Measurements from ENCODE around the gene RSPH6A.

RSPH6A gene

DNA sequence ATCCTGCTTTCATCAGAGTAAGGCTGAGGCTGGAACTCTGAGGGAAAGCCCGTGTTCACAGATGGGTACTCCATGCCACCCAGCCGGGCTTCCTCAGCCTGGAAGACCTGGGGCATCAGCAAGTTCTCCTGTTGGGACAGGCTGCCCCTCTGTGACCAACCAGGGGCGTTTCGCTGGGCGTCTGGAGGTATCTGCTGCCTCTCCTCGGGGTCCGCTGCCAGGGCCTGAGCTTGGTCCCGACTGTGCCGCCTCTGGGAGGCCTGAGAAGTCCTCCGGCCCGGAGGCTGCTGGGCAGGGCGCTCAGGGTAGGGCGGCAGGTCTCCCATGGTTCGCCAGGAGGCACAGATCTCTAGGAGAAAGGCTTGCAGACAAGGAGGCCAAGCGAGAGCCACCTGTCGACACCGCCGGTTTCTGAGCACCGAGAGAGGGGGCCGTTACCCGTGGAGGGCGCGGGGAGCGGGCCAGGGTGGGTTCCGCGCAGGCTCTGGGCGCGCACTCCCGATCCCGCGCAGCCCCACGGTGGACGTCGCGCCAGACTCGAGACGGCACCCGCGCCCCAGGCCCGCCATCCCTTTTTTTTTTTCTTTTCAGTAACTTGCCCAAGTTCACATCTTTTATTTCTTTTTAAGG is at the start of gene RSPH6A:
TSS of gene RSPH6A (minus strand) at position 458 of the 630 bp plus-strand sequence. CDS start at position 326, 132 bp downstream.
- no peak for DNase-seq

DNA sequence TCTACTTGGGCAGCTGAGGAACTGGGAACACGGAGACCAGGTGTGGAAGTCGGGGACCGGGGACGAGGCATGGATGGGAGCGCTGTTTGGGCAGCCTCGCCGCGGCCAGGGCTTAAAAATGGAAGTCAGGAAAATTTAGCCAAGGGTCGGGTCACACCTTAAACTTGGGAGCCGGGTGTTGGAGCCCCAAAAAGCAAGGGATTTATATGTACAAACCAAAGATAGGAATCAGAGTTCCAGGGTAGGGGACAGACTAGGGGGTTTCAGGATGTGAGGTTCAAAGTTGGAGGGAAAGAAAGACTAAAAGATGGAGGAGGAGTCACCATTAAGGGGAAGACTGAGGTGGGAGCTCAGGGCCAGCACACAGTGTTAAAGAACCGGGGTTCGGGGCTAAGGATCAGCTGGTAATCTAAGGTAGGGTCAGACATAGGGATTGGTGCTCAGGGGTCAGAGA is 49.5 kb upstream of the RSPH6A start:
- DNase-seq = no peak

DNA sequence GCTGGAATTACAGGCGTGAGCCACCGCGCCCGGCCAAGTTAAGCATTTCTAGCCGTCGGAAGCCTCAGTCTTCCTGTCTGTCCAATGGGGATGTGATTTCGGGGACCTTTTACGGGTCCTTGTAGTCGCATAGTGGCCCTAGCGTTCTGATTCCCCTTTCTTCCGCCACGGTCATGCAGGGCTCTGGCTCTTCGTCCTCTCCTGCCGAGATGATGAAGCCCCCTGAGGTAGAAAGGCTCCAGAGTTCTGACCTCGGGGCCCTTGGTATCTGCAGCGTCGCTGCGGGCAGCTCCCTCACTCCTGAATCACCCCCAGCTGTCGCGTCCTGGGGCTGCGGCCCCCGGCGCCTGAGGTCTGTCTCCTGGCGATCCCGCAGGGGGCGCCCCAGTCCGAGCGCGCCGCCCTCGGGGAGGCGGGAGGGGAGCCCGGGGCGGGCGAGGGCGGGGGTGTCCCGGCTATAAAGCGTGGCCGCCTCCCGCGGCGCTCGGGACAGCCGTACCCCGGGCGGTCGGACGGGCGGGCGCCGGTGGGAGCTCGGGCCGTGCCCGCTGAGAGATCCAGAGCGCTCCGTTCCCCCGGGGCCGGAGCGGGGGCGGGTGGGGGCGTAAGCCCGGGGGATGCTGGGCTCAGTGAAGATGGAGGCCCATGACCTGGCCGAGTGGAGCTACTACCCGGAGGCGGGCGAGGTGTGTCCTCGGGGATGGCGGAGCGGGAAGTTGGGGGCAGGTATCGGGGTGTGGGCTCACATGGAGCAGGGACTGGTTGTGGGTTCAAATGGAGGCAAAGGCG is 48.9 kb upstream of the RSPH6A start, which contains the start of gene FOXA3:
TSS of gene FOXA3 (plus strand) at position 487 of the 789 bp plus-strand sequence. CDS start at position 618, 131 bp downstream.
- peak; percentile 69 for DNase-seq

DNA sequence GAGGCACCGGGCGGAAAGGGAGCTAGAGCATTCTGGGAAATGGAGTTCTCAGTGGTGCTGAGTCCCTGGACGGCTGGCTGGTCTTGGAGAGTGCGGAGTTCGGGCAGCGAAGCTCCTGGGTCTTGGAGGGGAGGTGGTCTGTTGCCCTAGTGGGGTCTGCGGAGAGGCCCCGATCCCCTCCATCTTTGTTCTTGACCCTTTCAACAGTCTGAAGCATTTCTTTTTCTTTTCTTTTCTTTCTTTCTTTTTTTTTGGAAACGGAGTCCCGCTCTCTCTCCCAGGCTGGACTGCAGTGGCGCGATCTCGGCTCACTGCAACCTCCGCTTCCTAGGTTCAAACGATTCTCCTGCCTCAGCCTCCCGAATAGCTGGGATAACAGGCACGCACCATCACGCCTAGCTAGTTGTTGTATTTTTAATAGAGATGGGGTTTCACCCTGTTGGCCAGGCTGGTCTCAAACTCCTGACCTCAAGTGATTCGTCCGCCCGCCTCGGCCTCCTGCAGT is 48.3 kb upstream of the RSPH6A start:
- no peak for DNase-seq

DNA sequence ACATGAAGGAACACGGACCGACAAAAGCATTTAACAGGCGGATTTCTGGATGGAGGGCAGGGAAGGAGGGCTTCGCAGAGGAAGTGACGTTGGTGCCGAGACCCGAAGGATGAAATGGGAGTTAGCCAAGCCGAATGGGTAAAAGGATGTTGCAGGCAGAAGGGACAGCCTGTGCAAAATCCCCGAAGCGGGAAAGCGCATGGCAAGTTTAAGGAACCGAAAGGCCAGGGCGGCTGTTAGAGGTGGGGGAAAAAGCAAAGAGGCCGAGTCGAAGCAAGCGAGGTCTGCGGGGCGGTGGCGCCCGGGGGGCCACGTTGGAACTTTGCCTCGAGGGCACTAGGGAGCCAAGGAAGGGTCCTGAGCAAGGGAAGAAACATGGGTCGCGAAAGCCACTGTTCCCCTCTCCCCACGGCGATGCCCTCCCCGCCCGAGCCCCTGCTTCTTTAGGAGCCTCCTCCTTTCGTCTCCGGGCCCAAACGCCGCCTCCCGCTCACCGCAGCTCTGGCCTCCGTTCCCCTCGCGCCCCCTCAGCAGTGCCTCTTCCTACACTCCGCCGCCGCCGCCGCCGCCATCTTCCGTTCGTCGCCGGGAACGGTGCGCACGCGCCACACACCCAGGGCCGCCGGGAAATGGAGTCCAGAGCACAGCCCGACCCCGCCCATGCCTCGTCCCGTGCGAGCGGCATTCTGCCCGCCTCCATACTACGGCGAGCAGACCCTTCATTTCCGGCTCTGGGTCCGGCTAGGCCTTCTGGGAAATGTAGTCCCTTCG is 47.6 kb upstream of the RSPH6A start, which contains the start of gene SYMPK:
TSS of gene SYMPK (minus strand) at position 584 of the 771 bp plus-strand sequence. CDS start 8,652 bp downstream, outside the sequence.
- DNase-seq = peak; percentile 96

DNA sequence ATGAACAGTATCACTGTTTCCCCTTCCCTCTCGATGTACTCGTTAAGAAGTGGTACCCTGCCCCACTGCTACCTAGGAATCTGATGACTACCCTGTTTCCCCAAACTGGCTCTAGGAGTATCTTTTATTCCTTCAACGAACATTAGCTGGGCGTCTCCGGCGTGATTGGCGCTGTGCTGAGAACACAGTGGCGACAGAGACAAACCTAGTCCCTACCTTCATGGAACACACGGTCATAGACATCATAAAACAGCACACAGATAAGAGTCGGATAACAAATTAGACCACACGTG is 47.1 kb upstream of the RSPH6A start:
- DNase-seq = no peak

DNA sequence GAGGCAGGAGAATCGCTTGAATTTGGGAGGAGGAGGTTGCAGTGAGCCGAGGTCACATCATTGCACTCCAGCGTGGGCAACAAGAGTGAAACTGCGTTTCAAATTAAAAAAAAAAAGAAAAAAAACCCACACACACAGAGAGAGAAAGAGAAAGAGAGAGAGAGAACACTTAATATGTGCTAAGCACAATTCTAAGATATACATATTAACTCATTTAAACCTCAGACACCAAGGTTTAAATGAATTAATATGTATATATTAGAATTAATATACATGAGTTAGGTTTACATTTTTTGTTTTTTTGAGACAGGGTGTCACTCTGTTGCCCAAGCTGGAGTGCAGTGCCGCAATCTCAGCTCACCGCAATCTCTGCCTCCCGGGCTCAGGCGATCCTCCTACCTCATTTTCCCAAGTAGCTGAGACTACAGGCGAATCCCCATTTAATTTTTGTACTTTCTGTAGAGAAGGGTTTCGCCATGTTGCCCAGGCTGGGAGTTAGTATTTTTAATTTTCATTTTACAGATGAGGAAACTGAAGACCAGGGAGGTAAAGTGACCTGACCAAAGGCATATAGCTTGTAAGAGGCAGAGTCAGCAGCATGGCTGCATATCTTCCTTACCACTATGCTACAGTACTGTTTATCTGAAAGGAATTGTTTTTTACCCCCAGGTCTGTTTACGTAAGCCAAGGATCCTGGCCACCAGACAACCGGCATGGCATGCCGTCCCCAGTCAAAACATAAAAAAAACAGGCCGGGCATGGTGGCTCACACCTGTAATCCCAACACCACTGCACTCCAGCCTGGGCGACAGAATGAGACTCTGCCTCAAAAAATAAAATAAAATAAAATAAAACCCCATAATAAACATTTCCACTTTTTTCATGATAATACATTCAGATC is 45.5 kb upstream of the RSPH6A start:
- DNase-seq = no peak

DNA sequence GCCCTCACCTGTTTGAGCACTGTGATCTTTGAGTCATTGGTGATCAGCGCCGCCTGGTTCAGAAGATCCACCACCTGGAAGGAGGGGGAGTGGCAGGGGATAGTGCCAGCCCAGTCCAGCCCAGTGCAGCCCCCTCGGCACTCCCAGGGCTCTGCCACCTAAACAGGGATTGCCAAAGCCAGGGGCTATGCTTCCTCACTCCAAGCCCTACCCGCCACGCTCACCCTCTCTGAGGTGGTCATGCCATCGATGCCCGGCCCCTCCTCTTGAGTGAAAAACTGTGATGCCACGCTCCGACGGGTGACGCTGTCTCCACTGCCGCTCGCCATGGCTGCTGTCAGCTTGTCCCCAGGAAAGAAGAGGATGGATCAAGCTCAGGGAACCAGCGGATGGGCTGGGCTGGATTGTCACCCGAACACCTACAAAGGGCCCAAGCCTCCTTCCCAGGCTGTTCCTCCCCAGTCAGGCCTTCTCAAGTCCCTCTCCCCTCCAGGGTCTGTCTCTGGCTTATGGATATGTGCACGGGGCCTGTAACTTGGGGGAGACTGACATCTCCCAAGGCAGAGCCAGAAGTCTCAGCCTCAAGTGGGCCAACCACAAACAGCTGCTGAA is 39.2 kb upstream of the RSPH6A start:
- no peak for DNase-seq

DNA sequence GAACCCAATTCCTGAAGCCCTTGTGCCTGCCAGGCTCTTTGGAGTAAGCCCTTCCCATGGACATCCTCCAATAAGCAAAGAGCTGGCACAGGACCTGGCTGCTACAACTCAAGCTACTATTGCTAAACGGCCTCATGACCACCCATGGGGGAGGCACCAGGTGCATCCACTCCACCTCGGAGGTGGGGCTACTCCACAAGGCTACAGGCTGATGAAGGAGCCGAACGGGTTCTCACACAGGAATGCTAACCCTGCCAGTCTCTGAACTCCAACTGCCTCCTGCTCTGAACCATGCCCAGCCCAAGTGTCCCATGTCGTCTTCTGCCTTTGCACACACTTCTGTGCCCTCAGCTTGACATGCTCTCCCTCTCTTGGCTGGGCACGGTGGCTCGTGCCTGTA is 37.9 kb upstream of the RSPH6A start:
- no peak for DNase-seq

DNA sequence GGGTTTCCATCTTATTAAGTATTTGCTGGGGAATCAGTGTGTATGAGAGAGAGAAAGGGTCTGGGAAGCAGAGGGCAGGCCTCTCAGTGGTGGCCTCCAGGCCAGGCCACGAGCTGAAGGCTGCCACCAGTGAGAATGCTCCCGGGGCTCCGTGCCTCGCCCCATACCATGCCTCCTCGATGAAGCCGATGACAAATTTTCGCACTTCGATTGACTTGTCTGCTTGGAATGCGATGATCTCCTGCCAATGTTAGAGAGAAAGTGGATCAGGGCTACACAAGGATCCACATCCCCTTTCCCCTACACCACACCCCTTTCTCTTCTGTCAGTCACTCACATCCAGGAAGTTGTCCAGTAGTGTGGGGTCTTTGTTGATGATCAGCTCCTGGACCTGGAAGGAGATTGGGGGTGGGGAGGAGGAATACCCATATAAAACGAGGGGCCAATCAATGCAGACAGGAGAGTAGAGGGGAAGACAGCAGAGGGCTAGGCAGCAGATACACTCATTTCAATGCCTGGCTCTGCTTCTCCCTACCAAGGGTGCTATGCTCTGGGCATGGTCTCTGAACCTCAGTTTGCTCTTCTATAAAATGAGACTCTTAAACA is 37.1 kb upstream of the RSPH6A start:
- DNase-seq = no peak

DNA sequence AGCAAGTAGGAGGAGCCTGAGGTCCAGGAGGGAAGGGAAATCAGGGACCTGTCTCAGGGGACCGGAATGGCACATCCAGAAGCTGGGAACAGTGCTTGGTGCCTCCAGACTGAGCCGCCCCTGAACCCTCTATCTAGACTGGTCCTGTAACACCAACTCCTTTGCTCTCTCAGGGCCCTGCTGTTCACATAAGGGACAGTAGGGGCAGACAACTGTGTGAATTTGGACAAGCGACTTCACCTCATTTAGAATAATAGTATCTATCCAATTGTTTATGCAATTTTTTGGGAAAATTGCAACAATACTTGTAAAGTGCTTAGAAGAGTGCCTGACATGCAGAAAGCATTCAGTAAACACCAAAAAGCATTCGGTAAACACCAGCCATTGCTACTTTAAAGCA is 33.8 kb upstream of the RSPH6A start:
- DNase-seq = peak; percentile 10

DNA sequence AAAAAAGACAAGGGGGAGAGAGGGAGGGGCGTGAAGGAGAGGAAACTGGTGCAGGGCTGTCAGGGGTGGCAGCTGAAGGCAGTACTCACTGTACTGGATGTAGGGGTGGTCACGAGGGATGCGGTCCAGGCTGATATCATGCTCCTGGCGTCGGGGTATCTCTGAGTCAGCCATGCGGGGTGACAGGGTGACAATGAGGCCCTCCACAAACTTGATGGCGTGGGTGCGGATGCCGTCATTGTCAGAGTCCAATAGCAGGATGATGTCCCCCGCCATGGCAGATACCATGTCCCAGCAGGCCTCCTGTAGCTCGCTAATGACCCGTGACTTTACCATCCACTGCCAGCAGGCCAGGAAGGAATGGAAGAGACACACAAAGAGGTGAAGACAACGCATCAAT is 32.6 kb upstream of the RSPH6A start:
- no peak for DNase-seq

DNA sequence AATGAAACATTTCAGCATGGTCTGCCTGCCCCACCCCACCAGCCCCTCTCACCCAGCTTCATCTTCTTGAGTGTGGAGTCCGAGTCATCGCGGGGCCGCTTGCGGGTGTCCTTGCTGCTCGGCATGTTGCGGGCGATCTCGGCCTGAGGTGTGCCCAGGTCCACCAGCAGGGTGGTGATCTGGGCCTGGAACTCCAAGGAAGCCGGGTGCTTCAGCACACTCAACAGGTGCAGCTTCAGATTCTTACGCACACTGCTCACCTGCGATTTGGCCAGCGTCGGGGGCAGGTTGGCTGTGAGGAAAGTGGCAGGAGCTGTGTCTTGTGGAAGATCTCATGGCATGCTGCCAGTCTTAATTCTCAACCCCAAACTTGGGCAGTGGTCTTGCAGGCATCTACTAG is 27.1 kb upstream of the RSPH6A start:
- DNase-seq = no peak

DNA sequence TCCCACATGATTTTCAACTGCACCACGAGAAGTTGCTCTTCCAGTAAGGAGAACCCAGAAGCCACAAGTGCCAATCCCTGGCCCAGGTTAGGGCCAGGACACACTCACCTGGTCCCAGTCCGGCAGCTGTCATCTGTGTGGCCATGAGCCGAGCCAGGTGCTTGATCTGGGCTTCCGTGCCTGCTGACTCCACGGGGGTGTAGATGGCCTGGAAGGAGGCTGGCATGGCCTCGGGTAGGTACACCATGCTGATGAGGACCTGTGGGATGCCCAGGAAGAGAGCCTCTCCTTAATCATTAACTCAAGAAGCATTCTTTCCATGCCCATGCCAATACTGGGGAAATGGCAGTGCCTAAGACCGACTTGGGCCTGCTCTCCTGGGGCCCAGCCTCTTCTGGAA is 19.9 kb upstream of the RSPH6A start:
- no peak for DNase-seq

DNA sequence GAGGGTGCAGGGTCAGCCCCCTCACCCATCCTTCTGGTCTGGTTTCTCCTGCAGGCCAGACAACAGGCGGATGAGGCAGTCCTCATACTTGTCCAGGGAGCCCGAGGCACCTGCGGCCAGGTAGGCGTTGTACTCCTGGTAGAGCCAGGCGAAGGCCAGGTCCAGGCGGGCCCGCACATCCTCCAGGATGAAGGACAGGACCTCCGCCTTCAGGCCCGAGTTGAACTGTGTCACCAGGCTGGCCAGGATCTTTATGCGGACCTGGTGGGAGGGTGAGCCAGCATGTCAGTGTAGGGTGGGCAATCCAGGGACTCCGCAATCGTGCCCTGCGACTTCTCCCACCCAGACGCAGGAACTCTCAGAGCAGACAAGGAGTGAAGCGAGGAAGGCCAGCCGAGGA is 13.8 kb upstream of the RSPH6A start:
- no peak for DNase-seq

DNA sequence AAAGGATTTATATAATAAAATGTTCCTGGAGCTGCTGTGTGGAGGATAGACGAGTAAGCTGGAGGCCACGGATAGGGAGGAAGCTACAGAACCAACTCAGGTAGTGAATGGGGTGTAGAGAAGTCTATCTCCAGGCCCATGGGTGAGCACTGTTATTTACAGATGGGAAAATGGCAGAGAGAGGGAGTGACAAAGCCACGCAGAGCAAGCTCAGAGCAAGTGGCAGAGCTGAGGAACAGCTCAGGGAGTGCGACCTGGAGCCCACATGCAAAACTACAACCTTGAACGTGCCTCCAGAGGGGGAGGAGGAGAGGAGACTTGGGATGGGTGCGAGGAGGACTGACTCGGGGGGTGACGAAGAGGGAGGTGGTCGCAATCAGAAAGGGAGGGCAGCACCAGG is 13.4 kb upstream of the RSPH6A start:
- DNase-seq = no peak

DNA sequence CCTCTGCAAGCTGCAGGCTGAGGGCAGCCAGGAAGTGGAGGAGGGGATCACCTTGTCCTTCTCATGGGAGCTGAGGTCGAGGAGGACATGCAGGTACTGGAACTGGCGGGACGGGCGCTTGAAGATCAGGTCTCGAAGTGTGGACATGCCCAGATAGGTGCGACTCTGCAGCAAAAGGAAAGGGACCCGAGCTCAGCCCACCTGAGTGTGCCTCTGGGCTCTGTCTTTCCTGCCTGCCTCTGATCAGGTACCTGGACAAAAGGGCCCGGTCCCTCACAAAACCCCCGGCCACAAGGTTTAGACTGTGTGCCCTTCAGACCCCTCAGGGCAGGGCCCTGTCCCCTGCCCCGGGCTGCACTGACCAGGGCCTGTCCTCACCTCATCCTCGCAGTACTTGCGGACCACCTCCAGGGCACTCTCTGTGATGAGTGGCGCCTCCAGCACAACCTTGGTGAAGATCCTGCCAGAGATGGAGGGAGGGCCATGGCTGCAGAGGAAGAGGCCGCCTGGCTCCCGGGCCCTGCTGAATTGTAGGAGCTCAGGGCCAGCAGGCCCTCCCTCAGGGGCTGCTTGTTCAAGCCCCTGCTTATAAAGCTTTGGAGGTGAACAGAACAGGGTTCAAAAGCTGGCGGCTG is 12.5 kb upstream of the RSPH6A start:
- DNase-seq = no peak

DNA sequence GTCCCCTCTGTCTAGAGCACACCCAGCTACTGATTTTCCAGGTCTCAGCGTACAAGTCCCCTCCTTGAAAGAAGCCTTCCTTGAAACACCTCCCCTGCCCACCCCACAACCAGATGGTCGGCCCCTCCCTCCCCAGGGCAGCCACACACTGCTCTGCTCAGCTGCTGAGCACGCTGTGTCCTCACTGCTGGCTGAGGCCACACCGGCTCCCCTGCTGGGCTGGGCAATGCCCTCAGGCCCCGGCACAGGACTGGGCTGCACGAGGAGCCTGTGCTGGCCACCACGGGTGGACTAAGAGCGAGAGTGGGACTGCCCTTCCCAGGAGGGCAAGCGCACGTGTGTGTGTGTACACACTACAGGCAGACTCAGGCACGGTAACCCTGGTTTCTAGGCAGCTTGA is 11.8 kb upstream of the RSPH6A start:
- DNase-seq = no peak

DNA sequence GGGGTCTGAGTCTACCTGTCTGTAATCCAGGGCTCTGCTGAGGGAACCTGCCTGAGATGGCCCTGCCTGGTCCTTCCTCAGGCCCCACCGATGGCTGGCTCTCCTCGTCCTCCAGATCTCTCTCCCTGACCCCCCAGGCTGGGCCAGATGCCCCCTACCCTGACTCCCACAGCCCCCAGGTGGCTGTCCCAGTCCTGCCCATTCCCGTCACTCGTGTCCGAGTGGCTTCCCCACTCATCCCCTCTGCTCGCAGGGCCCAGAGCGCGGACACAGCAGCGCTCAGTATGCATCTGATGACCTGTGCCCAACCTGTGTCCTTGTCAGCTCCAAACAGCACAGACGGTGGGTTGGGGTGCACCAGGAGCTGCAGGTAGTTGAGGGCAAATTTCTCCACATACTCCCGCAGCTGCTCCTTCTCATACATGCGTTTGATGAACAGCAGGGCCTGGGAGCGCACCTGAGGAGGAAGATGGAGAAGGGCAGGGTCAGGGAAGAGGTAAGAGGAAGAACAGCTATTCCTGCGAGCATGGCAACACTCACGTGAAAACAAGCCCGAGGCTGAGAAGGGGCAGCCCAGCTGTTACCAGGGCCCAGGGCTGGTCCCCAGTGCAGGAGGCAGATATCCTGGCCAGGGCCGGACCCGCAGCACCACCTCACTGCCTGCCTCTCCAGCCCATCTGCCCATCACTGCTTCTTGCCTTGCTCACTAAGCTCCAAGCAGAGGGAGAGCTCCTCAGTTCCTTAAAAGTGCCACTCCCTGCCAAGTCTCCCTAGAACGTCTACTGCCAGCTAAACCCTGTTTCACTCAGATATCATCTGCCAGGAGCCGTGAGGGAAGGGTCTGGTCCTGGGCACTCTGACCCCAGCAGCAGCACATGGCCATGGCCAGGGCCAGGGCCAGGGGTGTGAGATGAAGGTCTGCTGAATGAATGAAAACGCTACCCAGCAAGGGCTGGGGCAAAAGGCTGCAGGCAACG is 11.1 kb upstream of the RSPH6A start:
- no peak for DNase-seq

DNA sequence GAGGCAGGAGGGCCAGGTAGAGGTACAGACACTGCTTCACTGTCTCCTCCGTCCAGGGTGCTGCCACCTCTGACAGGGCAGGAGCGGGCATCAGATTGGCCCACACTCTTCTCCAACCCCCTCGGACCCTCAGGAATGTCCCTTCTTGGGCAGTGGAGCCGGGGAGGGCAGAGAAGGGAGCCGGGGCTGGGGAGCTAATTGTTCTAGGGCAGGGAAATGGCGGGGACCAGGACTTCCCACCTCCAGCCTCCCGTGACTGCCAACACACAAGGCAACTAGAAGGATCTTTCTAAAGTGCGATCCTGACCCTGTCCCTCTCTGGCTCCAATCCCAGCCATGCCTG is 10.1 kb upstream of the RSPH6A start:
- no peak for DNase-seq
